IPS-15b (cell line): Measurements from ENCODE around the gene PKD2L2.
"Not testable (repeated sequence)": the region's sequence is repeated elsewhere in the genome, so short reads cannot be mapped to it uniquely, and the experiment has no call there.

ENCODE experiments used
- H3K27me3 ChIP-seq: one replicate; pipeline ENCODE4 v1.6.1; 2013; ENCODE audit warnings: low read length; ENCODE audit not compliant: control insufficient read depth, insufficient read depth
- H3K36me3 ChIP-seq: one replicate; pipeline ENCODE4 v1.6.1; 2013; ENCODE audit warnings: low read length; ENCODE audit not compliant: control insufficient read depth, insufficient read depth
- H3K4me1 ChIP-seq: one replicate; pipeline ENCODE4 v1.6.1; 2013; ENCODE audit warnings: mild to moderate bottlenecking, low read length; ENCODE audit not compliant: control insufficient read depth, insufficient read depth
- H3K4me3 ChIP-seq: one replicate; pipeline ENCODE4 v1.5.1; 2013; ENCODE audit warnings: low read depth, low read length
- H3K9ac ChIP-seq: one replicate; pipeline ENCODE4 v1.6.1; 2013; ENCODE audit warnings: low read depth, mild to moderate bottlenecking, low read length
- H3K9me3 ChIP-seq: one replicate; pipeline ENCODE4 v1.6.1; 2013; ENCODE audit warnings: mild to moderate bottlenecking, low read length; ENCODE audit not compliant: control insufficient read depth, insufficient read depth

Gene PKD2L2

GRCh38 chr5:137888863-137889759 lies at the start of gene PKD2L2:
PKD2L2 (plus strand) TSS chr5:137889457; CDS start chr5:137889492, 35 bp downstream.
- Histone ChIP-seq H3K4me1 (no peaks in the 10 kb centered on the region), H3K9me3 (no peaks in the 10 kb centered on the region), H3K9ac (peak within 1 kb of the TSS; percentile 73), H3K36me3 (no peaks in the 10 kb centered on the region), H3K27me3 (no peaks in the 10 kb centered on the region), H3K4me3 (peak within 1 kb of the TSS; percentile 83)

GRCh38 chr5:137842296-137842695 lies 47.0 kb upstream of the PKD2L2 start:
- Histone ChIP-seq H3K4me3 (no peak overlapping the region), H3K36me3 (no peaks in the 10 kb centered on the region), H3K9me3 (no peaks in the 10 kb centered on the region), H3K9ac (no peak overlapping the region), H3K4me1 (no peaks in the 10 kb centered on the region), H3K27me3 (no peaks in the 10 kb centered on the region)

GRCh38 chr5:137843676-137844299 lies 45.5 kb upstream of the PKD2L2 start:
- Histone ChIP-seq H3K9ac (no peak overlapping the region), H3K9me3 (no peaks in the 10 kb centered on the region), H3K36me3 (no peaks in the 10 kb centered on the region), H3K4me3 (no peak overlapping the region), H3K27me3 (no peaks in the 10 kb centered on the region), H3K4me1 (no peaks in the 10 kb centered on the region)

- Histone ChIP-seq H3K4me3 (no peak overlapping the region), H3K27me3 (no peaks in the 10 kb centered on the region), H3K9me3 (no peaks in the 10 kb centered on the region), H3K36me3 (no peaks in the 10 kb centered on the region), H3K4me1 (no peaks in the 10 kb centered on the region), H3K9ac (no peak overlapping the region)
Measured at GRCh38 chr5:137845472-137845871, 43.8 kb upstream of the PKD2L2 start.

- no peak overlapping the region for H3K4me3 ChIP-seq
- H3K9ac ChIP-seq: no peak overlapping the region
- H3K36me3 ChIP-seq: no peaks in the 10 kb centered on the region
- H3K4me1 ChIP-seq: no peaks in the 10 kb centered on the region
- H3K9me3 ChIP-seq: no peaks in the 10 kb centered on the region
- no peaks in the 10 kb centered on the region for H3K27me3 ChIP-seq
Measured at GRCh38 chr5:137847687-137848086, 41.6 kb upstream of the PKD2L2 start.

- H3K9me3 ChIP-seq, H3K27me3 ChIP-seq, H3K4me3 ChIP-seq, H3K9ac ChIP-seq, H3K4me1 ChIP-seq, H3K36me3 ChIP-seq: not testable (repeated sequence)
Measured at GRCh38 chr5:137853165-137853564, 36.1 kb upstream of the PKD2L2 start.

GRCh38 chr5:137856201-137856600 lies 33.1 kb upstream of the PKD2L2 start:
- no peaks in the 10 kb centered on the region for H3K9me3 ChIP-seq
- H3K4me3 ChIP-seq: no peak overlapping the region
- H3K9ac ChIP-seq: no peak overlapping the region
- no peaks in the 10 kb centered on the region for H3K27me3 ChIP-seq
- no peaks in the 10 kb centered on the region for H3K4me1 ChIP-seq
- no peaks in the 10 kb centered on the region for H3K36me3 ChIP-seq

- Histone ChIP-seq H3K9me3 (no peaks in the 10 kb centered on the region), H3K27me3 (no peaks in the 10 kb centered on the region), H3K9ac (no peak overlapping the region), H3K36me3 (no peaks in the 10 kb centered on the region), H3K4me3 (no peak overlapping the region), H3K4me1 (no peaks in the 10 kb centered on the region)
Measured at GRCh38 chr5:137856916-137857862, 32.1 kb upstream of the PKD2L2 start.

GRCh38 chr5:137858223-137858916 lies 30.9 kb upstream of the PKD2L2 start:
- no peak overlapping the region for H3K4me3 ChIP-seq
- no peaks in the 10 kb centered on the region for H3K36me3 ChIP-seq
- H3K27me3 ChIP-seq: no peaks in the 10 kb centered on the region
- H3K9ac ChIP-seq: no peak overlapping the region
- no peaks in the 10 kb centered on the region for H3K9me3 ChIP-seq
- no peaks in the 10 kb centered on the region for H3K4me1 ChIP-seq

- no peaks in the 10 kb centered on the region for H3K9me3 ChIP-seq
- H3K4me3 ChIP-seq: no peak overlapping the region
- no peaks in the 10 kb centered on the region for H3K4me1 ChIP-seq
- no peak overlapping the region for H3K9ac ChIP-seq
- no peaks in the 10 kb centered on the region for H3K27me3 ChIP-seq
- no peaks in the 10 kb centered on the region for H3K36me3 ChIP-seq
Measured at GRCh38 chr5:137858954-137859353, 30.3 kb upstream of the PKD2L2 start.

GRCh38 chr5:137862251-137862650 lies 27.0 kb upstream of the PKD2L2 start:
- Histone ChIP-seq H3K4me3 (no peak overlapping the region), H3K9me3 (no peaks in the 10 kb centered on the region), H3K9ac (no peak overlapping the region), H3K4me1 (no peaks in the 10 kb centered on the region), H3K27me3 (no peaks in the 10 kb centered on the region), H3K36me3 (no peaks in the 10 kb centered on the region)
